ENCODE results near the gene KIF16B.

- TF ChIP-seq USF1 (CRISPR knock-in tag; IDR thresholded peaks at IDR 0.05) (no peak), ZNF311 (CRISPR knock-in tag; IDR thresholded peaks at IDR 0.05) (no peak), CTCF (IDR thresholded peaks at IDR 0.05 in 2 of 3, conservative IDR thresholded peaks at IDR 0.05 in 1 of 3; ENCODE audit: insufficient read depth in 2 of 3, low read depth in 1 of 3, low read length in 3 of 3) (no peak), ZC3H11A (IDR thresholded peaks at IDR 0.05; ENCODE audit: low read depth, low read length) (no peak), USF2 (CRISPR knock-in tag; IDR thresholded peaks at IDR 0.05) (no peak), HINFP (tag; conservative IDR thresholded peaks at IDR 0.05; ENCODE audit: low read depth) (no peak), MXI1 (IDR thresholded peaks at IDR 0.05; ENCODE audit: low read depth, low read length) (no peak), ZNF79 (CRISPR knock-in tag; IDR thresholded peaks at IDR 0.05; ENCODE audit: low read depth) (no peak), GTF2F1 (IDR thresholded peaks at IDR 0.05; ENCODE audit: low read depth, low read length) (no peak), EP300 (IDR thresholded peaks at IDR 0.05; ENCODE audit: low read length) (no peak), JUNB (CRISPR knock-in tag; conservative IDR thresholded peaks at IDR 0.05) (no peak)
- TF ChIP-seq, protein P1, sequence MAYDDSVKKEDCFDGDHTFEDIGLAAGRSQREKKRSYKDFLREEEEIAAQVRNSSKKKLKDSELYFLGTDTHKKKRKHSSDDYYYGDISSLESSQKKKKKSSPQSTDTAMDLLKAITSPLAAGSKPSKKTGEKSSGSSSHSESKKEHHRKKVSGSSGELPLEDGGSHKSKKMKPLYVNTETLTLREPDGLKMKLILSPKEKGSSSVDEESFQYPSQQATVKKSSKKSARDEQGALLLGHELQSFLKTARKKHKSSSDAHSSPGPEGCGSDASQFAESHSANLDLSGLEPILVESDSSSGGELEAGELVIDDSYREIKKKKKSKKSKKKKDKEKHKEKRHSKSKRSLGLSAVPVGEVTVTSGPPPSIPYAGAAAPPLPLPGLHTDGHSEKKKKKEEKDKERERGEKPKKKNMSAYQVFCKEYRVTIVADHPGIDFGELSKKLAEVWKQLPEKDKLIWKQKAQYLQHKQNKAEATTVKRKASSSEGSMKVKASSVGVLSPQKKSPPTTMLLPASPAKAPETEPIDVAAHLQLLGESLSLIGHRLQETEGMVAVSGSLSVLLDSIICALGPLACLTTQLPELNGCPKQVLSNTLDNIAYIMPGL (CRISPR knock-in tag; IDR thresholded peaks at IDR 0.05): no peak
Measured at GRCh38 chr20:16498526-16499253, 74.6 kb downstream of the KIF16B start.
